Measurements from ENCODE around the gene NIPAL4.
"Not testable (repeated sequence)": the region's sequence is repeated elsewhere in the genome, so short reads cannot be mapped to it uniquely, and the experiment has no call there.

NIPAL4 gene

GRCh38 chr5:157463621-157464518 is 3.9 kb downstream of the NIPAL4 start:
- DNase-seq (ENCODE audit: low spot score) = no peak

- peak; percentile 56 for DNase-seq (ENCODE audit: low spot score)
Observed at GRCh38 chr5:157464519-157465171, 4.6 kb downstream of the NIPAL4 start.

GRCh38 chr5:157468293-157468965 is 8.4 kb downstream of the NIPAL4 start:
- no peak for DNase-seq (ENCODE audit: low spot score)

- peak; percentile 16 for DNase-seq (ENCODE audit: low spot score)
Observed at GRCh38 chr5:157469073-157469472, 9.1 kb downstream of the NIPAL4 start.

GRCh38 chr5:157469687-157470086 is 9.7 kb downstream of the NIPAL4 start:
- no peak for DNase-seq (ENCODE audit: low spot score)

- DNase-seq (ENCODE audit: low spot score) = no peak
Observed at GRCh38 chr5:157470631-157471030, 10.6 kb downstream of the NIPAL4 start.

- peak; percentile 25 for DNase-seq (ENCODE audit: low spot score)
Observed at GRCh38 chr5:157471709-157472108, 11.7 kb downstream of the NIPAL4 start.

GRCh38 chr5:157473383-157474320 is 13.6 kb downstream of the NIPAL4 start:
- no peak for DNase-seq (ENCODE audit: low spot score)

- DNase-seq (ENCODE audit: low spot score) = no peak
Observed at GRCh38 chr5:157475432-157475831, 15.4 kb downstream of the NIPAL4 start.

GRCh38 chr5:157476702-157477408 is 16.8 kb downstream of the NIPAL4 start:
- DNase-seq (ENCODE audit: low spot score) = peak; percentile 55

GRCh38 chr5:157477814-157478494 is 17.9 kb downstream of the NIPAL4 start:
- no peak for DNase-seq (ENCODE audit: low spot score)

- no peak for DNase-seq (ENCODE audit: low spot score)
Observed at GRCh38 chr5:157478726-157479125, 18.7 kb downstream of the NIPAL4 start.

GRCh38 chr5:157479166-157479565 is 19.2 kb downstream of the NIPAL4 start:
- DNase-seq (ENCODE audit: low spot score) = no peak

GRCh38 chr5:157479612-157480510 is 19.8 kb downstream of the NIPAL4 start:
- DNase-seq (ENCODE audit: low spot score) = no peak

GRCh38 chr5:157481265-157481664 is 21.3 kb downstream of the NIPAL4 start:
- DNase-seq (ENCODE audit: low spot score) = peak; percentile 18

GRCh38 chr5:157481666-157482065 is 21.7 kb downstream of the NIPAL4 start:
- no peak for DNase-seq (ENCODE audit: low spot score)

GRCh38 chr5:157482702-157483101 is 22.7 kb downstream of the NIPAL4 start:
- DNase-seq (ENCODE audit: low spot score) = not testable (repeated sequence)

- no peak for DNase-seq (ENCODE audit: low spot score)
Observed at GRCh38 chr5:157484768-157485167, 24.8 kb downstream of the NIPAL4 start.

GRCh38 chr5:157485340-157485739 is 25.3 kb downstream of the NIPAL4 start:
- no peak for DNase-seq (ENCODE audit: low spot score)
